NCI-H526 (cell line): ENCODE data around the gene MRGPRD.
A peak's percentile ranks its signal among the peaks of the same experiment; 100 is the strongest.
"Not testable (repeated sequence)": the region's sequence is repeated elsewhere in the genome, so short reads cannot be mapped to it uniquely, and the experiment has no call there.

Experiments
- DNase-seq, 2 experiments: peaks; one replicate each; lab custom pipeline; 2025; lab: John Stamatoyannopoulos, UW

Gene MRGPRD

DNA sequence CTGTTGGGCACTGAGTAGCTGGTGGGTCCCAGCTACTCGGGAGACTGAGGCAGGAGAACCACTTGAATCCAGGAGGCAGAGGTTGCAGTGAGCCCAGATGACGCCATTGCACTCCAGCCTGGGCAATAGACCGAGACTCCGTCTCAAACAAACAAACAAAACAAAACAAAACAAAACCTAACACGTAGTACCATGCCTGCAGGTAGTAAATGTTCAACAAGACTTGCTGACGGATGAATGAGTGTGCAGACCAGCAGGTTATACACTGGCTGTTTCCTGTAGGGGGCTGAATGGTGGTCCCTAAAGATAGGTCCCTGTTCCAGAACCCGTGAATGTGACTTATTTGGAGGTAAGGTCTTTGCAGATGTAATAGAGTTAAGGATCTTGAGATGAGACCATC is 12.8 kb upstream of the MRGPRD start:
- DNase-seq = no peak

DNA sequence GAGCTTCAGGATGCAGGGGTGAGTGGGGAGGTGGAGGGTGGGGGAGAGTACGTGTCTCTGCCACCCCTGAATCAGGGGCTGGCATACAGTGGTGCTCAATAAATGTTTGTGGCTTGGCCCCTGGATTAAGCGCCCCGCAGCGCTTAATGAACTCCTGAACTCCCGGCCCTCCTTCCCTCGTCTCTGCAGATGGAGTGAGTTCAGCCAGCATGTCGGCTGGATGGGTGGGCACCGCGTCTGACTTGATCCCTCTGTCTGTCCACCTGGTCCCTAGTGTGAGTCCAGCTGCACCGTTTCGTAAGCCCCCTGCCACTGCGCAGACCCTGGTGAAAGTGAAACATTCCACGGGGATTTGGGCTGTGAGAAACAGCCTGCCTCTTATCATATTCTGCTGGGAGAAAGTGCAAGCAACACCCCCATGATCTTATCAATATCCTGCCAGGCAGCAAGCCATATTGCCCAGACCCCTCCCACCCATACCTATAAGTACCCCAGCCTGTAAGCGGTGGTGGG is 12.0 kb upstream of the MRGPRD start:
- DNase-seq = no peak

GRCh38 chr11:68990995-68991780 is 10.4 kb upstream of the MRGPRD start:
- DNase-seq = no peak

DNA sequence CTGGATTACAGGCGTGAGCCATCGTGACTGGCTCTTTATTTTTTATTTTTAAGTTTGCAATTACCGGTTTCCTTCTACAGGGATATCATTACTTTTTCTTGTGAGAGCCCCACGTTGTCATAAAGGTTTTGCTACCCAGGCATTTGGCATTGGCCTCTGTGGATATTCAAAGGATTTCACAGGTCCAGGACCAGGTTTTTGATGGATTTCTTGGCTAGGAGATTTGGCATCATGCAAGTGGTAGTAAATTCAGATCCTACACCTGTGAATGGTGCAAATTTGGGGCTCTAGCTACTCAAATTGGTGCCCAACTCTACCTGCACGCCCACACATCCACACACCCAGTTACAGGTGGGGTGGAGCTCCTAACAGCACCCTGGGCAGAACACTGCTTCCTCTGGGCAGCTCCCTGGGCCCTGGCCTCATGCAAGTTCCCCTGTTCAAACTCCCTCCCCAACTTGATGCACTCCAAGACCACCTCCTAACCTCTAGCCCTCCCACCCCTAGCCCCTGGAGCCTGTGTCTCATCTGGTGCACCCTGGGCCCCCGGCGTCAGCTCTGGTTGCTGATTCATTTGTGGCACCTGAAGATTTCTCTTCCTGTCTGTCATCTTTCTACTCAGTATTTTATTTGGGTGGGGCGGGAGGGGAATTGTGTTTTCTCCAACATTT is 9.3 kb upstream of the MRGPRD start:
- no peak for DNase-seq

GRCh38 chr11:68988491-68988890 is 7.7 kb upstream of the MRGPRD start:
- DNase-seq = no peak

GRCh38 chr11:68987211-68987610 is 6.4 kb upstream of the MRGPRD start:
- no peak for DNase-seq

- no peak for DNase-seq
Observed at GRCh38 chr11:68983801-68984200, 3.0 kb upstream of the MRGPRD start.

DNA sequence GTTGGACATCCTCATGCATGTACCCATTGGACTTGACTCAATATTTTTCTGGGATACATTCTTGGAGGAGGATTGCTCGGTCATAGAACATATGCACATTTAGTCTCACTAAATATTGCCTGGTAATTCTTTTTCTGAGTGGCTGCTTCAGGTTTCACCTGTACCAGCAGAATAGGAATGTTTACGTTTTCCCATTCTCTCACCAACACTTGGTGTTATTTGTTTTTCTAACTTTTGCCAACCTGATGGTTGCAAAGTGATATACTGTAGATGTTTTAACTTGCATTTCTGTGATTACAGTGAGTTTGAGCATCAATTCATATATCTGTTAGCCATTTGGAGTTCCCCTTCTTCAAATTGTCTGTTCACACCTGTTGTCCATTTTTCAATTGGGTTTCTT is 1.3 kb upstream of the MRGPRD start:
- no peak for DNase-seq

- no peak for DNase-seq
Observed at GRCh38 chr11:68979931-68980775, 633 bp downstream of the MRGPRD start.

DNA sequence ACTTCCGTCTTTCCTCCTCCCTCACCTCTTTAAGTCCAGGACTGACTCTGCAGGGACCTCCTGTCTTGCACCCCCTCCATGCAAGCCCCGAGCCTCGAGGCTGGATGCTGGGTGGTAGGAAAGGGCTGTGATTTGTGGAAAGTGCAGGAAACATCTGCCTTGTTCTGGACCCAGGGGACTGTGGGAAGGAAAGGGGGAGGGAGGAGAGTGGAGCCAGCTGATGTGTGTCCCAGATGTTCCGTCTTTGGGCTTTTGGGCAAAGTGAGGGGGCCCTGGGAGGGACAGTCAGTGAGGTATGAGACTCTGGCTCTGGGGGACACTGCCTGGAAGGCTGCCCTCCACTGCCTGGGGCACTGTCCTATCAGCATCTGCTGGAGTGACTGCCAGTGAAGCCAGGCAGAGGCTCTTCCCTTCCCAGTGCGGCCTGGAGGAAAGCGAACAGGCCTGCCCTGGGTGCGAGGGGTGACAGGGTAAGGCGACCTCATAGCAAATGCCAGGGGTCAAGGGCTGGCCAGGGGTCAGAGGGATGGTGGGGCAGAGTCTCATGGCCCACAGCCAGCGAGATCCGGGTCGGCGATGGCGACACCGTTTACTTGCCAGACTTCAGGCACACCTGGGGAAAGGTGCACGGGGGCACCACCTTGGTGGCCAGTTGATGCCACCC is 1.7 kb downstream of the MRGPRD start:
- no peak for DNase-seq

DNA sequence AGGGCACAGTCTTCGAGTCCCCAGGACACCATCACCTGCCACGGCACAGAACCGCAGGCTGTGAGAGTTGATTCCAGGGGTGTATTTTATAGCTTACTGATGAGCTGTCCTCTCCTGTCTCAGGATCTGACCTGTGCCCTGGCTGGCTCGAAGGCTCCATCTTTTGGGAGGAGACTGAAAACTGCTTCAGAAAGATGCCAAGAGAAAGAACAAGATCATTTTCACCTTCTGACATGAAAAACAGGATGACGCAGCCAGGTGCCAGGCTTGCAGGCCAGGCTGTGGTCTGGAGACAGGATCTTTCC is 2.2 kb downstream of the MRGPRD start:
- no peak for DNase-seq

DNA sequence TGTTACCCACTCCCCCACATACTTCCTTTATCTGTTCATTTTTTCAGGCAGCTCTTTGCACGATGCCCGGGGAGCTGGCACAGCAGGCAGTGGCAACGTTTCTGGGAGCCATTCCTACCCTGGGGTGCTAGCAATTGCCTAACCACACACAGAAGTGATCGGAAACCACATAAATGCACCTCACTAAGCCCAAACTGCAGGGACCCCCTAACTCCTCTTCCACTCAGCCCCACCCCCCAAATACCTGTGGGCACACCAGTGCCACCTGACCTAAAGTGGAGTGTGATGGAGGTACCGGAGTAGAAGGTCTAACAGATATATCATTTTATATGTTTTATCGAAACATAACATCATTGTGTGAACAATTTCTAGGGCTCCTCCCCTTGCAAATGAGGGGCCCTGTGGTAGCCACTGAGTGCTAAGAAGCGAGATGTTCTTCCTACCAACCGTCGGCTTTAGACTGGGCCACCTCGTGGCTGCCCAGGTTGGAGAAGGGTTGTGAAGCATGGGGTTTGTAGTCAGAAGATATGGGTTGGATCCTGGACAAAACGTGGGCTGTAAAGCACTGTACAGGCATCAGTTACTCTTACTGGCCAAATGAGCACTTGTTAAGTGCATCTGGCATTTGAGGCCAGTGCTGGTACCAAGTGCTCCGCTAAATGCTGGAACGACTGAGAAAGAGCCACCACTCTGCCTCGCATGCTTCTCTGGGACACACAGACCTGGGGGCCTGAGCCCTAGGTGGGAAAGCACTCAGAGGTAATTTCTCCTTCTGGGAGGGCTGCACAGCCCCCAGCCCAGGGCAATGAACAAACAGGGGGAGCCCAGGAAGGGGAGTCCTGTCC is 2.8 kb downstream of the MRGPRD start:
- DNase-seq = no peak

- DNase-seq = no peak
Observed at GRCh38 chr11:68976563-68976962, 4.2 kb downstream of the MRGPRD start.

- DNase-seq = no peak
Observed at GRCh38 chr11:68976095-68976494, 4.7 kb downstream of the MRGPRD start.

DNA sequence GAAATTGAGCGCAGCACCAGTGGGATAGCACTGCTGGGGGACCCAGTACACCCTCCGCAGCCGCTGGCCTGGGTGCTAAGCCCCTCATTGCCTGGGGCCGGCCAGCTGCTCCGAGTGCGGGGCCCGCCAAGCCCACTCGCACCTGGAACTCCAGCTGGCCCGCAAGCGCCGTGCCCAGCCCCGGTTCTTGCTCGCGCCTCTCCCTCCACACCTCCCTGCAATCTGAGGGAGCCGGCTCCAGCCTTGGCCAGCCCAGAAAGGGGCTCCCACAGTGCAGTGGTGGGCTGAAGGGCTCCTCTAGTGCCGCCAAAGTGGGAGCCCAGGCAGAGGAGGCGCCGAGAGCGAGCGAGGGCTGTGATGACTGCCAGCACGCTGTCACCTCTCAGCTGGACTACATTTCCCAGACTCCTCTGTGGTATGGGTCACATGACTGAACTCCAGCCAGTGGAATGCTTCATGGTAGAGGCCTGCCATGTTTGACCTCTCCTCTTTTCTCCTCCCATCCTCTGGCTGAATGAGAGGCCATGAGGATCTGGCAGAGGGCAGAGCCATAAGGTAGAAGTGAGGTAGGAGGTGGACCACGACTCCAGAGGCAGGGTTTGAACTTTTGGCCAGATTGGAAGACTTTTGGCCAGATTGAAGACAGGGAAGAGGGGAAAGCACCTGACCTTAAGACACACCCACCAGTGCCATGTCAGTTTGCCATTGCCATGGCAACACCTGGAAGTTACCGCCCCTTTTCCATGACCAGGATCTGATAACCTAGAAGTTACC is 6.2 kb downstream of the MRGPRD start:
- DNase-seq = peak; percentile 20 to 62

- DNase-seq = not testable (repeated sequence)
Observed at GRCh38 chr11:68973706-68974105, 7.1 kb downstream of the MRGPRD start.

DNA sequence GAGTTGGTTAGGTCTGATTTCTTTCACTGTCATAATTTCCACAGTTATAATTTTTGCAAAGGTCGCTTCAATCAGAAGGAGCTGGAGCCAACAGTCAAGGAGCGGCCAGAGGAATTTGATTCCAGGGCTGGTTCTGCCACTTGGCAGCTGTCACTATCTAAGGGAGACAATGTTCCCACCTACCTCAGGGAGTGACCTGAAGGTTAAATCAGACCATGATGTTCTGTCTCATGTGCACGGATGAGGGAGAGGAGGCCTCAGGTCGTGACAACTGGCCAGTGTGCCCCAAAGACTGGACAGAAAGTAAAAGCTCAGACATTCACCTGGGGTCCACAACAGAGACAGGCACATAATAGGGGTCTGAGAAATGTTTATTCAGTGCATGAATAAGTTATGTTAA is 7.6 kb downstream of the MRGPRD start:
- DNase-seq = no peak

DNA sequence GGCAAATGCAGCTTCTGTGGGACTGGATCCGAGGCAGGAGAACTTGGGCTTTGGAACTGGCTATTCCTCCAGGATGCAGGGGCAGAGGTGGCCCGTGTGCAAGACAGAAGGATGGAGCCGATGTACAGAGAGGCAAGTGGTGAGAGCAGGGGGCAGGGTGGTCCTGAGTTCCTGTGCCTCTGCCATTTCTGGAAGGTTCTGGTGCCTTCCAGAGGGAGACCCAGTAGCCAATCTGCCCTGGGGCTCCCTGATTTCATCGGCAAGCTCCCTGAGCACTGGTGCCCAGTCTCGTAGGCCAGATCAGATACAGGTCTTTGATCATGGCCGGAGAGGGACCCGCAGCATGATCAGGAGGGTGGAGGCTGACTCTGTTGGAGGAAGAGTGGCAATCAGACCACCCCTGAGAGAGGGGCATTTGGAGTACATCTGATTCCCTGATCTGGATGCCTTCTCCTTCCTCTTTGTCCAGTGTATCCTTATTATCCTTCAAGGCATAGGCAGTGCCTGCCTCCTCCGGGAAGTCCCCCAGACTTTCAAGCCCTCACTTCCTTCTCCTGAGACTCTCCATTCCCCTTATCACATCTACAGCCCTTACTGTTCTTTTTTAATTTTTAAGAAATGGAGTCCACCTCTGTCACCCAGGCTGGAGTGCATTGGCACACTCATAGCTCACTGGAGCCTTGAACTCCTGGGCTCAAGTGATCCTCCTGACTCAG is 9.7 kb downstream of the MRGPRD start:
- DNase-seq = no peak

DNA sequence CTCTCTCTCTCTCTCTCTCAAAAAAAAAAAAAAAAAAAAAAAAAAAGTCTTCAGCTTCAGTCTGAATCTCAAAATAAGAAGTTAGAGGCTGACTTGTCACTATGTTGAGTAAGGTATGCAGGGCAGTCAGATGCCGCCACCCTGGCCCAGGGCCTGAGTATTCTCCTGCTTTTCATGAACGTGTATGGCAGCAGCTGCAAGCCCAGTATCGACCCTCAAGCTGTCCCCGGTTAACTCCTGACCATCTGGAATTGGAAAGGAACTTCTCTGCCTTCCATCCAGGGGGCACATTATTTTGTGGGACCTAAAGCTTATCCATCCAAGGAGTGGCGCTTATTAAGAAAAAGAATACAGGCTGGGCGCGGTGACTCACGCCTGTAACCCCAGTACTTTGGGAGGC is 11.4 kb downstream of the MRGPRD start:
- DNase-seq = no peak
